WTC11 (cell line): ENCODE data around the gene WDR83. TPM values are rescaled to one million over a fixed set of nuclear protein-coding genes. Genes with fewer than 3 reads are reported as not detected.

Experiments
- ATAC-seq: fragments of 200-7000 bp; cut with Tn5 transposase; 2 replicates; pipeline ENCODE4 v1.10.0; 2021; ENCODE audit warnings: mild to moderate bottlenecking, moderate library complexity
- CTCF ChIA-PET: fragments of 300-600 bp; sonication (Branson Sonifier 250); formaldehyde crosslinking; loops from one replicate; lab custom pipeline; 2021; ENCODE audit warnings: antibody characterized with exemption; lab: Charles Lee
- POLR2A ChIA-PET: fragments of 350-600 bp; sonication (Branson Sonifier 250); formaldehyde crosslinking; loops from one replicate; lab custom pipeline; 2021; ENCODE audit warnings: antibody characterized with exemption; lab: Charles Lee
- DNase-seq: peaks from one replicate; pipeline ENCODE4 v3.0.0; 2021; ENCODE audit warnings: low spot score
- H3K27ac Mint-ChIP-seq: 2 replicates; pipeline ENCODE4 v1.8.0; 2021; ENCODE audit warnings: mixed read lengths
- H3K27me3 Mint-ChIP-seq: 2 replicates; pipeline ENCODE4 v1.8.0; 2021; ENCODE audit warnings: low read depth, mild to moderate bottlenecking, moderate library complexity, mixed read lengths
- H3K36me3 Mint-ChIP-seq: 2 replicates; pipeline ENCODE4 v1.8.0; 2021; ENCODE audit warnings: mixed read lengths
- H3K4me1 Mint-ChIP-seq: 2 replicates; pipeline ENCODE4 v1.8.0; 2022; ENCODE audit warnings: mixed read lengths
- H3K4me3 Mint-ChIP-seq: 2 replicates; pipeline ENCODE4 v1.8.0; 2021; ENCODE audit warnings: mild to moderate bottlenecking, moderate library complexity, mixed read lengths
- H3K9me3 Mint-ChIP-seq: 2 replicates; pipeline ENCODE4 v1.8.0; 2021; ENCODE audit warnings: mixed read lengths
- E2F4 ChIP-seq: sonication (generic); formaldehyde crosslinking; IDR thresholded peaks from 2 replicates; pipeline ENCODE4 v1.8.1; 2022; ENCODE audit warnings: low read depth, mild to moderate bottlenecking, moderate library complexity, missing genetic modification reagents, borderline replicate concordance
- ESRRA ChIP-seq: sonication (generic); formaldehyde crosslinking; IDR thresholded peaks from 2 replicates; pipeline ENCODE4 v1.8.1; 2022; ENCODE audit warnings: mild to moderate bottlenecking, missing genetic modification reagents, borderline replicate concordance
- GABPB1 ChIP-seq: sonication (generic); formaldehyde crosslinking; IDR thresholded peaks from 2 replicates; pipeline ENCODE4 v1.8.1; 2023; ENCODE audit warnings: mild to moderate bottlenecking, missing genetic modification reagents
- GRHL2 ChIP-seq: fragments of 250-450 bp; sonication (Bioruptor Pico); IDR thresholded peaks from 2 replicates; pipeline ENCODE4 v1.8.0; 2022; ENCODE audit warnings: mild to moderate bottlenecking, moderate library complexity; ENCODE audit not compliant: insufficient replicate concordance, severe bottlenecking
- NFYB ChIP-seq: sonication (generic); formaldehyde crosslinking; conservative IDR thresholded peaks from 2 replicates; pipeline ENCODE4 v1.8.0; 2022; ENCODE audit warnings: low read depth, missing genetic modification reagents
- PRRX2 ChIP-seq: fragments of 250-450 bp; sonication (Bioruptor Pico); IDR thresholded peaks from 2 replicates; pipeline ENCODE4 v1.8.0; 2021; ENCODE audit warnings: mild to moderate bottlenecking
- SMAD4 ChIP-seq: sonication (generic); formaldehyde crosslinking; IDR thresholded peaks from 2 replicates; pipeline ENCODE4 v1.8.0; 2022; ENCODE audit warnings: mild to moderate bottlenecking, missing genetic modification reagents
- SOX15 ChIP-seq: fragments of 250-450 bp; sonication (Bioruptor Pico); IDR thresholded peaks from 2 replicates; pipeline ENCODE4 v1.9.0; 2021; ENCODE audit warnings: mild to moderate bottlenecking
- ZNF423 ChIP-seq: fragments of 250-450 bp; sonication (Bioruptor Pico); IDR thresholded peaks from 2 replicates; pipeline ENCODE4 v2.1.2; 2022; ENCODE audit warnings: mild to moderate bottlenecking, moderate library complexity
- ZNF532 ChIP-seq: fragments of 250-450 bp; sonication (Bioruptor Pico); IDR thresholded peaks from 2 replicates; pipeline ENCODE4 v1.9.0; 2021; ENCODE audit warnings: mild to moderate bottlenecking, borderline replicate concordance
- total RNA-seq: library from RNA; stranded (reverse); gene quantifications from 3 replicates; pipeline ENCODE4 v1.2.3, GENCODE V29; 2021
- TF ChIP-seq, protein P1 (sequence below): sonication (generic); formaldehyde crosslinking; IDR thresholded peaks from 2 replicates; pipeline ENCODE4 v1.8.0; 2022; ENCODE audit warnings: mild to moderate bottlenecking, missing genetic modification reagents
- TF ChIP-seq, protein P2 (sequence below): sonication (generic); formaldehyde crosslinking; IDR thresholded peaks from 2 replicates; pipeline ENCODE4 v1.8.0; 2022; ENCODE audit warnings: missing genetic modification reagents
- TF ChIP-seq, protein P3 (sequence below): sonication (generic); formaldehyde crosslinking; IDR thresholded peaks from 2 replicates; pipeline ENCODE4 v1.8.1; 2022; ENCODE audit warnings: low read depth, missing genetic modification reagents, borderline replicate concordance
- TF ChIP-seq, protein P4 (sequence below): sonication (generic); formaldehyde crosslinking; IDR thresholded peaks from 2 replicates; pipeline ENCODE4 v1.8.0; 2022; ENCODE audit warnings: mild to moderate bottlenecking, missing genetic modification reagents

Gene WDR83
- total RNA-seq, 1 experiment from 2014 or later = 21.8 TPM

DNA sequence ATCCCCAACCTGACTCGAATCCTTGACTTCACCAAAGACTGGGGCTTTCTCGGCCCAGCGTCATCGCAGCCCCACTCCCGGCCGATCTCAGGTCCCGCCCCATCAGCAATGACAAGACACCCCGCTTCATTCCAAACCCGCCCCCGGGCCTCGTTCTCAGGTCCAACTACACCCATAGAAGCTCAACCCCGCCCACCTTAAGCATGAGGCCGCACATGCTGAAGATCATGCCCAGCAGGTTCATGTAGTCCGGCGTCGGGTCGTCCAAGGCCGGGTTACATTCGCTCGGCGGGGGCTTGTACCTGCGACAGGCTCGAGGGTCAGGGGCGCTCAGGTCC lies 2.3 kb downstream of the WDR83 start (continued):
- no peak for TF ChIP-seq ZNF532 (CRISPR knock-in tag)
- no peak for TF ChIP-seq PRRX2 (CRISPR knock-in tag)
- TF ChIP-seq, protein P1, sequence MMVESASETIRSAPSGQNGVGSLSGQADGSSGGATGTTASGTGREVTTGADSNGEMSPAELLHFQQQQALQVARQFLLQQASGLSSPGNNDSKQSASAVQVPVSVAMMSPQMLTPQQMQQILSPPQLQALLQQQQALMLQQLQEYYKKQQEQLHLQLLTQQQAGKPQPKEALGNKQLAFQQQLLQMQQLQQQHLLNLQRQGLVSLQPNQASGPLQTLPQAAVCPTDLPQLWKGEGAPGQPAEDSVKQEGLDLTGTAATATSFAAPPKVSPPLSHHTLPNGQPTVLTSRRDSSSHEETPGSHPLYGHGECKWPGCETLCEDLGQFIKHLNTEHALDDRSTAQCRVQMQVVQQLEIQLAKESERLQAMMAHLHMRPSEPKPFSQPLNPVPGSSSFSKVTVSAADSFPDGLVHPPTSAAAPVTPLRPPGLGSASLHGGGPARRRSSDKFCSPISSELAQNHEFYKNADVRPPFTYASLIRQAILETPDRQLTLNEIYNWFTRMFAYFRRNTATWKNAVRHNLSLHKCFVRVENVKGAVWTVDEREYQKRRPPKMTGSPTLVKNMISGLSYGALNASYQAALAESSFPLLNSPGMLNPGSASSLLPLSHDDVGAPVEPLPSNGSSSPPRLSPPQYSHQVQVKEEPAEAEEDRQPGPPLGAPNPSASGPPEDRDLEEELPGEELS (CRISPR knock-in tag) = no peak
- no peak for TF ChIP-seq NFYB (CRISPR knock-in tag)
- TF ChIP-seq SOX15 (CRISPR knock-in tag) = no peak
- TF ChIP-seq, all 79 proteins: peak for 5

DNA sequence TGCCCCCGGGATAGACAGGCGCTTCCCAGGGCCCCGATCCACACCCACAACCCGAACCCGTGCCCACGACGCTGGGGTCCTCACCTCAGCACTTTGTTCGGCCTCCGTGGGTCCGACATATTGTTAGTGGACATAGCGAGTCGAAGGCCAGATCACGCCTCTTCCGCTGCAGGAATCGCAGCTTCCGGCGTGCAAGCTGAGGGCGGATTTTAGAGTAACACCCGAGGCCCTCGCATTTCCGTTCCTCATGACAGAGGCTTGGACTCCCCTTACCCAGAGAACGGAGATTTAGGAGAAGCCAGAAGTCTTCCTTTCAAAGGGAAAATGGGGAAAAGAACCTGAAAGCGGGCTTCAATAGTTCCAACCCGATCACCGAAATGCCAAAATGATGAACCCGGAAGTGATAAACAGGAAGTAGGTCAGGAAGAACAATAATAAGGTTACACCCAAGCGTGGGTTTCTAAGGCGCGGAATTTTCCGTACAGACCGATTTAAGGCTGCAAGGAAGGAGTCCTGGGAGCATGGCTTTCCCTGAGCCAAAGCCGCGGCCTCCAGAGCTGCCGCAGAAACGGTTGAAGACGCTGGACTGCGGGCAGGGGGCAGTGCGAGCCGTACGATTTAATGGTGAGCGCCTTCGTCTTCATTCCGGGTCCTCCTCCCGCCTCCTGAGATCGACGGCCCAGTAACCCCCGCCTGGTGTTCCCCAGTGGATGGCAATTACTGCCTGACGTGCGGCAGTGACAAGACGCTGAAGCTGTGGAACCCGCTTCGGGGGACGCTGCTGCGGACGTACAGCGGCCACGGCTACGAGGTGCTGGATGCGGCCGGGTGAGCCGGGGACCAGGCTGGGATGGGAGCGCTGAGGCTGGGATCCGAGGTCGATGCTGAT lies 2.9 kb downstream of the WDR83 start:
- Mint-ChIP-seq H3K36me3 (peaks cover 18% of the 10 kb centered on the region), H3K27me3 (no peaks in the 10 kb centered on the region), H3K4me3 (peak overlapping the region; percentile 98), H3K4me1 (peaks cover 33% of the 10 kb centered on the region), H3K27ac (peak overlapping the region; percentile 100), H3K9me3 (no peaks in the 10 kb centered on the region)
- peak; percentile 59 for DNase-seq
- ChIA-PET POLR2A (interaction anchor here (1.2 to 1.4 kb wide), 2 partner anchors 30 to 185 kb away, joined by 3 to 4 read pairs; partner anchors contain the start of gene ZNF709), CTCF (interaction anchor here (1.0 to 3.1 kb wide), 5 partner anchors 12 to 216 kb away, joined by 3 to 22 read pairs (median 3); partner anchors contain the start of gene DHPS)
- no peak for ATAC-seq
- TF ChIP-seq, protein P2, sequence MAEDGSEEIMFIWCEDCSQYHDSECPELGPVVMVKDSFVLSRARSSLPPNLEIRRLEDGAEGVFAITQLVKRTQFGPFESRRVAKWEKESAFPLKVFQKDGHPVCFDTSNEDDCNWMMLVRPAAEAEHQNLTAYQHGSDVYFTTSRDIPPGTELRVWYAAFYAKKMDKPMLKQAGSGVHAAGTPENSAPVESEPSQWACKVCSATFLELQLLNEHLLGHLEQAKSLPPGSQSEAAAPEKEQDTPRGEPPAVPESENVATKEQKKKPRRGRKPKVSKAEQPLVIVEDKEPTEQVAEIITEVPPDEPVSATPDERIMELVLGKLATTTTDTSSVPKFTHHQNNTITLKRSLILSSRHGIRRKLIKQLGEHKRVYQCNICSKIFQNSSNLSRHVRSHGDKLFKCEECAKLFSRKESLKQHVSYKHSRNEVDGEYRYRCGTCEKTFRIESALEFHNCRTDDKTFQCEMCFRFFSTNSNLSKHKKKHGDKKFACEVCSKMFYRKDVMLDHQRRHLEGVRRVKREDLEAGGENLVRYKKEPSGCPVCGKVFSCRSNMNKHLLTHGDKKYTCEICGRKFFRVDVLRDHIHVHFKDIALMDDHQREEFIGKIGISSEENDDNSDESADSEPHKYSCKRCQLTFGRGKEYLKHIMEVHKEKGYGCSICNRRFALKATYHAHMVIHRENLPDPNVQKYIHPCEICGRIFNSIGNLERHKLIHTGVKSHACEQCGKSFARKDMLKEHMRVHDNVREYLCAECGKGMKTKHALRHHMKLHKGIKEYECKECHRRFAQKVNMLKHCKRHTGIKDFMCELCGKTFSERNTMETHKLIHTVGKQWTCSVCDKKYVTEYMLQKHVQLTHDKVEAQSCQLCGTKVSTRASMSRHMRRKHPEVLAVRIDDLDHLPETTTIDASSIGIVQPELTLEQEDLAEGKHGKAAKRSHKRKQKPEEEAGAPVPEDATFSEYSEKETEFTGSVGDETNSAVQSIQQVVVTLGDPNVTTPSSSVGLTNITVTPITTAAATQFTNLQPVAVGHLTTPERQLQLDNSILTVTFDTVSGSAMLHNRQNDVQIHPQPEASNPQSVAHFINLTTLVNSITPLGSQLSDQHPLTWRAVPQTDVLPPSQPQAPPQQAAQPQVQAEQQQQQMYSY (CRISPR knock-in tag) = no peak
- TF ChIP-seq, protein P1 (CRISPR knock-in tag) = no peak
- TF ChIP-seq E2F4 (CRISPR knock-in tag) (no peak), SMAD4 (CRISPR knock-in tag) (no peak), ZNF423 (CRISPR knock-in tag) (no peak), GRHL2 (CRISPR knock-in tag) (no peak), GABPB1 (CRISPR knock-in tag) (peak; percentile 87), ESRRA (0 out of 2 replicates have a peak, but pooled peaks have one; percentile 12)
- TF ChIP-seq, protein P3, sequence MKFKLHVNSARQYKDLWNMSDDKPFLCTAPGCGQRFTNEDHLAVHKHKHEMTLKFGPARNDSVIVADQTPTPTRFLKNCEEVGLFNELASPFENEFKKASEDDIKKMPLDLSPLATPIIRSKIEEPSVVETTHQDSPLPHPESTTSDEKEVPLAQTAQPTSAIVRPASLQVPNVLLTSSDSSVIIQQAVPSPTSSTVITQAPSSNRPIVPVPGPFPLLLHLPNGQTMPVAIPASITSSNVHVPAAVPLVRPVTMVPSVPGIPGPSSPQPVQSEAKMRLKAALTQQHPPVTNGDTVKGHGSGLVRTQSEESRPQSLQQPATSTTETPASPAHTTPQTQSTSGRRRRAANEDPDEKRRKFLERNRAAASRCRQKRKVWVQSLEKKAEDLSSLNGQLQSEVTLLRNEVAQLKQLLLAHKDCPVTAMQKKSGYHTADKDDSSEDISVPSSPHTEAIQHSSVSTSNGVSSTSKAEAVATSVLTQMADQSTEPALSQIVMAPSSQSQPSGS = 0 out of 2 replicates have a peak, but pooled peaks have one; percentile 11
- TF ChIP-seq, protein P4, sequence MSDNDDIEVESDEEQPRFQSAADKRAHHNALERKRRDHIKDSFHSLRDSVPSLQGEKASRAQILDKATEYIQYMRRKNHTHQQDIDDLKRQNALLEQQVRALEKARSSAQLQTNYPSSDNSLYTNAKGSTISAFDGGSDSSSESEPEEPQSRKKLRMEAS (CRISPR knock-in tag) = peak; percentile 11; the same call in 1 of the 2 replicates
